Neural progenitor cell (in vitro differentiated cells): ENCODE data around the gene ADM. TPM values are rescaled to one million over a fixed set of nuclear protein-coding genes. Genes with fewer than 3 reads are reported as not detected.

Experiments
- DNase-seq: peaks from one replicate; pipeline ENCODE4 v3.0.0-alpha.2; 2016; ENCODE audit warnings: low spot score
- H2AFZ ChIP-seq: fragments of 200-600 bp; sonication (generic); replicated peaks from 2 replicates; pipeline ENCODE4 v1.6.1; 2016; ENCODE audit warnings: antibody characterized with exemption
- H3F3A ChIP-seq: fragments of 200-600 bp; sonication (generic); 2 replicates; pipeline ENCODE4 v1.6.1; 2016; ENCODE audit warnings: antibody characterized with exemption, low read depth
- H3K27ac ChIP-seq: fragments of 200-600 bp; sonication (generic); 2 replicates; pipeline ENCODE4 v1.5.1; 2016; ENCODE audit warnings: mild to moderate bottlenecking
- H3K27me3 ChIP-seq: fragments of 200-600 bp; sonication (generic); 2 replicates; pipeline ENCODE4 v1.6.1; 2016; ENCODE audit warnings: mild to moderate bottlenecking, moderate library complexity
- H3K36me3 ChIP-seq: fragments of 200-600 bp; sonication (generic); 2 replicates; pipeline ENCODE4 v1.5.1; 2016
- H3K4me1 ChIP-seq: fragments of 200-600 bp; sonication (generic); 2 replicates; pipeline ENCODE4 v1.6.1; 2016; ENCODE audit warnings: mixed run types
- H3K4me2 ChIP-seq: fragments of 200-600 bp; sonication (generic); 2 replicates; pipeline ENCODE4 v1.6.1; 2016
- H3K4me3 ChIP-seq: fragments of 200-600 bp; sonication (generic); 2 replicates; pipeline ENCODE4 v1.5.1; 2016
- H3K79me2 ChIP-seq: fragments of 200-600 bp; sonication (generic); 2 replicates; pipeline ENCODE4 v1.6.1; 2016; ENCODE audit warnings: low read depth
- H3K9ac ChIP-seq: fragments of 200-600 bp; sonication (generic); 2 replicates; pipeline ENCODE4 v1.6.1; 2016
- H3K9me3 ChIP-seq: fragments of 200-600 bp; sonication (generic); 2 replicates; pipeline ENCODE4 v1.5.1; 2016; ENCODE audit warnings: low read depth
- H4K20me1 ChIP-seq: fragments of 200-600 bp; sonication (generic); 2 replicates; pipeline ENCODE4 v1.6.1; 2016; ENCODE audit warnings: low read depth
- H3K27ac Mint-ChIP-seq: 3 replicates; pipeline ENCODE4 v1.8.0; 2021; ENCODE audit warnings: mixed read lengths
- H3K27me3 Mint-ChIP-seq: 2 replicates; pipeline ENCODE4 v1.8.0; 2022; ENCODE audit warnings: low read depth, mild to moderate bottlenecking, inconsistent platforms, moderate library complexity, mixed read lengths; ENCODE audit not compliant: insufficient read depth
- H3K36me3 Mint-ChIP-seq: 3 replicates; pipeline ENCODE4 v1.8.0; 2021; ENCODE audit warnings: mixed read lengths
- H3K4me1 Mint-ChIP-seq: 3 replicates; pipeline ENCODE4 v1.8.0; 2021; ENCODE audit warnings: mixed read lengths
- H3K4me3 Mint-ChIP-seq: 3 replicates; pipeline ENCODE4 v1.8.0; 2021; ENCODE audit warnings: mild to moderate bottlenecking, moderate library complexity, mixed read lengths
- H3K9me3 Mint-ChIP-seq: 3 replicates; pipeline ENCODE4 v1.8.0; 2020; ENCODE audit warnings: mixed read lengths
- CTCF ChIP-seq: fragments of 200-600 bp; sonication (generic); IDR thresholded peaks from 2 replicates; pipeline ENCODE4 v1.5.1; 2017; ENCODE audit warnings: antibody characterized with exemption, mild to moderate bottlenecking
- EZH2 ChIP-seq: fragments of 200-600 bp; sonication (generic); IDR thresholded peaks from 2 replicates; pipeline ENCODE4 v1.6.1; 2017; ENCODE audit warnings: antibody characterized with exemption, mild to moderate bottlenecking, moderate library complexity
- EZH2phosphoT487 ChIP-seq: fragments of 200-600 bp; sonication (generic); IDR thresholded peaks from 2 replicates; pipeline ENCODE4 v1.6.1; 2017; ENCODE audit warnings: antibody characterized with exemption
- total RNA-seq: library from RNA; depleted of rRNA; stranded (reverse); fragments of >200 nt; gene quantifications from 2 replicates; pipeline ENCODE4 v1.2.3, GENCODE V29; 2015; ENCODE audit warnings: low replicate concordance

Gene ADM
- total RNA-seq, 1 donor from 2014 or later, result 3.8 TPM

- H3K9ac ChIP-seq, result no peak overlapping the region
- no peak for DNase-seq
Observed at GRCh38 chr11:10329935-10330334, 25.1 kb downstream of the ADM start.

GRCh38 chr11:10331548-10332289 lies 26.8 kb downstream of the ADM start:
- H2AFZ ChIP-seq, result no peak overlapping the region
- no peaks in the 10 kb centered on the region for H3F3A ChIP-seq
- no peaks in the 10 kb centered on the region for H3K36me3 ChIP-seq
- H3K9ac ChIP-seq, result no peak overlapping the region
- no peaks in the 10 kb centered on the region for H3K79me2 ChIP-seq
- no peaks in the 10 kb centered on the region for H3K27me3 ChIP-seq
- no peak overlapping the region for H3K27ac ChIP-seq
- no peak overlapping the region for H3K4me2 ChIP-seq
- H4K20me1 ChIP-seq, result no peaks in the 10 kb centered on the region
- Mint-ChIP-seq H3K4me3 (no peak overlapping the region), H3K9me3 (no peaks in the 10 kb centered on the region), H3K36me3 (no peaks in the 10 kb centered on the region), H3K27me3 (no peaks in the 10 kb centered on the region), H3K4me1 (no peaks in the 10 kb centered on the region), H3K27ac (no peak overlapping the region)
- no peak for DNase-seq
- H3K9me3 ChIP-seq, result no peaks in the 10 kb centered on the region
- TF ChIP-seq CTCF (no peak), EZH2phosphoT487 (no peak), EZH2 (no peak)
- H3K4me3 ChIP-seq, result no peak overlapping the region
- no peaks in the 10 kb centered on the region for H3K4me1 ChIP-seq

More at GRCh38 chr11:10329935-10330334, 25.1 kb downstream of the ADM start:
- H3K4me3 Mint-ChIP-seq, result no peak overlapping the region
- peaks cover 3% of the 10 kb centered on the region for H3K9me3 Mint-ChIP-seq
- H3F3A ChIP-seq, result no peaks in the 10 kb centered on the region
- TF ChIP-seq EZH2phosphoT487 (no peak), EZH2 (no peak), CTCF (no peak)
- H3K4me1 Mint-ChIP-seq, result peaks cover 2% of the 10 kb centered on the region
- H3K27me3 Mint-ChIP-seq, result no peaks in the 10 kb centered on the region
- H3K4me1 ChIP-seq, result no peaks in the 10 kb centered on the region
- H3K36me3 Mint-ChIP-seq, result no peaks in the 10 kb centered on the region
- H3K4me2 ChIP-seq, result no peak overlapping the region
- H3K9me3 ChIP-seq, result no peaks in the 10 kb centered on the region
- H4K20me1 ChIP-seq, result no peaks in the 10 kb centered on the region
- no peaks in the 10 kb centered on the region for H3K27me3 ChIP-seq
- H3K79me2 ChIP-seq, result no peaks in the 10 kb centered on the region
- no peak overlapping the region for H2AFZ ChIP-seq
- no peak overlapping the region for H3K4me3 ChIP-seq
- H3K36me3 ChIP-seq, result no peaks in the 10 kb centered on the region
- no peak overlapping the region for H3K27ac ChIP-seq
- H3K27ac Mint-ChIP-seq, result no peak overlapping the region

GRCh38 chr11:10333490-10333889 lies 28.6 kb downstream of the ADM start:
- no peak for DNase-seq
- H3K36me3 Mint-ChIP-seq, result no peaks in the 10 kb centered on the region
- no peaks in the 10 kb centered on the region for H3K79me2 ChIP-seq

More at GRCh38 chr11:10333490-10333889, 28.6 kb downstream of the ADM start:
- Histone ChIP-seq H3K27ac (no peak overlapping the region), H3K4me1 (no peaks in the 10 kb centered on the region), H3K9me3 (no peaks in the 10 kb centered on the region), H3K4me2 (no peak overlapping the region), H2AFZ (no peak overlapping the region), H3F3A (no peaks in the 10 kb centered on the region), H3K36me3 (no peaks in the 10 kb centered on the region), H4K20me1 (no peaks in the 10 kb centered on the region), H3K9ac (no peak overlapping the region), H3K4me3 (no peak overlapping the region), H3K27me3 (no peaks in the 10 kb centered on the region)
- TF ChIP-seq CTCF (no peak), EZH2phosphoT487 (no peak), EZH2 (no peak)
- Mint-ChIP-seq H3K4me1 (no peaks in the 10 kb centered on the region), H3K27me3 (no peaks in the 10 kb centered on the region), H3K4me3 (no peak overlapping the region), H3K27ac (no peak overlapping the region), H3K9me3 (peaks cover 3% of the 10 kb centered on the region)
